Esophagus squamous epithelium (tissue), 5 donors: ENCODE measurements around the gene CTNND2. TPM values are rescaled to one million over a fixed set of nuclear protein-coding genes. Genes with fewer than 3 reads are reported as not detected.

ENCODE experiments used
- DNase-seq: peaks from one replicate; lab custom pipeline; 2025; lab: John Stamatoyannopoulos, UW
- H3K27ac ChIP-seq, 4 donors: fragments of 200-600 bp; sonication (generic); one replicate each; pipeline ENCODE4 v1.5.1; 2016 to 2019; ENCODE audit warnings: mild to moderate bottlenecking in 1 of 4
- H3K27me3 ChIP-seq, 4 donors: fragments of 200-600 bp; sonication (generic); 1 replicate in 3 of 4; 2 replicates in 1 of 4; pipeline versions ENCODE4 v1.5.1 to v1.6.0; 2017 to 2021; ENCODE audit warnings: antibody characterized with exemption in 1 of 4
- H3K36me3 ChIP-seq, 3 donors: fragments of 200-600 bp; sonication (generic); one replicate each; pipeline ENCODE4 v1.5.1; 2016 to 2019
- H3K4me1 ChIP-seq, 3 donors: fragments of 200-600 bp; sonication (generic); one replicate each; pipeline ENCODE4 v1.5.1; 2017 to 2019
- H3K4me3 ChIP-seq, 4 donors: fragments of 200-600 bp; sonication (generic); 1 replicate in 3 of 4; 2 replicates in 1 of 4; pipeline ENCODE4 v1.5.1; 2016 to 2019; ENCODE audit warnings: mild to moderate bottlenecking in 2 of 4, moderate library complexity in 1 of 4
- H3K9me3 ChIP-seq, 3 donors: fragments of 200-600 bp; sonication (generic); one replicate each; pipeline ENCODE4 v1.5.1; 2016 to 2019
- CTCF ChIP-seq, 6 experiments: fragments of 450-650 bp in 4 of 6; fragments of 200-600 bp in 2 of 6; sonication (generic) in 2 of 6; IDR thresholded peaks; one replicate each; pipeline ENCODE4 v1.5.1; 2016 to 2019; ENCODE audit warnings: antibody characterized with exemption in 6 of 6, mild to moderate bottlenecking in 4 of 6, moderate library complexity in 4 of 6
- POLR2A ChIP-seq, 4 donors: fragments of 450-650 bp; IDR thresholded peaks; one replicate each; pipeline ENCODE4 v1.6.1; 2017; ENCODE audit warnings: antibody characterized with exemption in 4 of 4, mild to moderate bottlenecking in 4 of 4, moderate library complexity in 3 of 4
- WGBS, 2 donors: methylation state at CpG; one replicate each; pipeline ENCODE4 v1.1.5; 2018; 5-methylcytosine and 5-hydroxymethylcytosine counted together
- intact Hi-C: fragments of 100-400 bp; cut with DNase I; formaldehyde crosslinking; loops from one replicate; pipeline ENCODE4 v1.15.0; 2022
- total RNA-seq, 4 donors: library from RNA; depleted of rRNA; stranded (reverse); fragments of >200 nt; gene quantifications; one replicate each; pipeline ENCODE4 v1.1.0, GENCODE V29; 2016
- donor health status: DM: yes; HTN: yes; CAD: no.

Gene CTNND2
- total RNA-seq, 4 donors from 2014 or later, result 0.38 to 0.50 TPM; not detected in 2

DNA sequence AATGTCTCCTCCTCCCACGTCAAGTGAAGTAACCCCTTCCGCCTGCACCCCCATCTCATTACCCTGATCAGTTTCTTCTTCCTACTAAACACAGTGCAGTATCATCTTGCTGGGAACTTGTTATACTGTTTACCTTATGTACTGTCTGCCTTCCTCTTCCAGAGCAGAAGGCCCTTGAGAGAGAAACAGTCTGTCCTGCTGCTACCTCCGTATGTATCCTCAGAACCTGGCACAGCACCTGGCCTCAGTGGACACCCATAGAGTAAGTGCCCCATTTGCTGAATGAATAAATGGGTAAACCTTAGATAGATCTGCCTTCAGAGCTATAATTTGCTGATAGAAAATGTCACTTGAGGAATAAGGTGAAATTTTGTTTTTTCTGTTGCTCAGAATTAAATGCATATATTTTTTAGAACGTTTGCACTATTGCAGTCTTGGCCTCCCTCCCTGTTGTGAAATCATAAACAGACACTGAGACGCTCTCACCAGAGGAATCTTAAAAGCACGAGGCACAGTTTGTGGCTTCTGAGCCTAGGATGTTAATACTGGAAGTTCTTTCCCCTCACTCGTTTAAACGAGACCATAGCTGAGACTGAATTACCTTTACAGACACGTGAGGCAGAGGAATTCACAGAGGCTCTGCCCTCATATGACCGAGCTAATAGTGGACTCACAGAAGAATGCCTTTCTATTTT, 920.1 kb downstream of the CTNND2 start:
- no peaks in the 10 kb centered on the region for H3K4me1 ChIP-seq
- no peak overlapping the region for H3K4me3 ChIP-seq
- TF ChIP-seq POLR2A (IDR thresholded peaks at IDR 0.05) (no peak), CTCF (IDR thresholded peaks at IDR 0.05) (no peak)
- H3K36me3 ChIP-seq, result no peaks in the 10 kb centered on the region
- intact Hi-C loops, result no loop called here
- no peak overlapping the region for H3K27ac ChIP-seq
- peaks cover 0 to 31% (median 0%) of the 10 kb centered on the region in 4 donors for H3K27me3 ChIP-seq
- DNase-seq, result no peak
- H3K9me3 ChIP-seq, result no peaks in the 10 kb centered on the region
- 64 to 72% methylated on average over 10 of the region's 10 CpGs for WGBS, 2 donors

DNA sequence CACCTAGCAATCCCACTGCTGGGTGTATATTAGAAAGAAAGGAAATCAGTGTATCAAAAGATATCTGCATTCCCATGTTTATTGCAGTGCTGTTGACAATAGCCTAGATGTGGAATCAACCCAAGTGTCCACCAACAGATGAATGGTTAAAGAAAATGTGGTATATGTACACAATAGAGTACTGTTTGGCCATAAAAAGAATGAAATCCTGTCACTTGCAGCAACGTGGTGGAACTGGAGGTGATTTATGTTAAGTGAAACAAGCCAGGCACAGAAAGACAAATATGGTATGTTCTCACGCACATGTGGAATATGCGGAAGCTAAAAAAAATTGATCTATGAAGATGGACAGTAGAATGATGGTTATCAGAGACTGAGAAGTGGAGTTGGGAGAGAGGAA, 921.6 kb downstream of the CTNND2 start:
- H3K27me3 ChIP-seq, result peaks cover 0 to 20% (median 0%) of the 10 kb centered on the region in 4 donors
- H3K4me1 ChIP-seq, result no peaks in the 10 kb centered on the region
- TF ChIP-seq CTCF (IDR thresholded peaks at IDR 0.05), result no peak
- no peak for TF ChIP-seq POLR2A (IDR thresholded peaks at IDR 0.05)
- H3K27ac ChIP-seq, result no peak overlapping the region
- H3K4me3 ChIP-seq, result no peak overlapping the region
- no peak for DNase-seq
- H3K36me3 ChIP-seq, result no peaks in the 10 kb centered on the region
- H3K9me3 ChIP-seq, result no peaks in the 10 kb centered on the region
- 61 to 66% methylated on average over 3 of the region's 3 CpGs for WGBS, 2 donors
- intact Hi-C loops, result no loop called here

DNA sequence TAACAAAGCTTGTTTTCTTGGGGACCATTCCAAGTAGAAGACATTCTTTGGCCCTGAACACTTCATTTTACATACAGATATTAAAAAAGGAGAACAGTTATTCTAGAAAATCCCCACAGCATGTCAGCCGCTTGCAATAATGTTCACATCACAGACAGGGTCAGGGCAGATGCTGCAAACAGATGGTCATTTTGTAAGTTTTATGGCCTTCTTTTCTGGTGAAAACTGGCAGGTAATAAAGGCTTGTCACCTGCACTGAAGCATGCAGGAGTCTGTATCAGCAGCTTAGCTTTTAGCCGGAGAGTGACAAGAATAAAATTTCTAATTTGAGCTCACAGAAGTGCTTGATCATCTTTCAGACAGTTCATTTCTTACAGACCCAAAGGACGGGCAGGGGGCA, 922.3 kb downstream of the CTNND2 start:
- no peak for DNase-seq
- Histone ChIP-seq H3K27me3 (peaks cover 0 to 16% (median 0%) of the 10 kb centered on the region in 4 donors), H3K4me3 (no peak overlapping the region), H3K36me3 (no peaks in the 10 kb centered on the region), H3K27ac (no peak overlapping the region), H3K9me3 (no peaks in the 10 kb centered on the region), H3K4me1 (no peaks in the 10 kb centered on the region)
- WGBS, 2 donors, result 55 to 73% methylated on average over 3 of the region's 3 CpGs
- TF ChIP-seq POLR2A (IDR thresholded peaks at IDR 0.05) (no peak), CTCF (IDR thresholded peaks at IDR 0.05) (no peak)
- intact Hi-C loops, result no loop called here

GRCh38 chr5:10977011-10977410, 927.2 kb downstream of the CTNND2 start:
- DNase-seq, result no peak
- H3K27me3 ChIP-seq, result peaks cover 0 to 5% (median 0%) of the 10 kb centered on the region in 4 donors
- H3K4me3 ChIP-seq, result no peak overlapping the region
- H3K4me1 ChIP-seq, result no peaks in the 10 kb centered on the region
- no peaks in the 10 kb centered on the region for H3K36me3 ChIP-seq
- no peak overlapping the region for H3K27ac ChIP-seq
- intact Hi-C loops, result no loop called here
- 64 to 75% methylated on average over 5 of the region's 5 CpGs for WGBS, 2 donors
- TF ChIP-seq POLR2A (IDR thresholded peaks at IDR 0.05), result no peak
- no peak for TF ChIP-seq CTCF (IDR thresholded peaks at IDR 0.05)
- H3K9me3 ChIP-seq, result no peaks in the 10 kb centered on the region

DNA sequence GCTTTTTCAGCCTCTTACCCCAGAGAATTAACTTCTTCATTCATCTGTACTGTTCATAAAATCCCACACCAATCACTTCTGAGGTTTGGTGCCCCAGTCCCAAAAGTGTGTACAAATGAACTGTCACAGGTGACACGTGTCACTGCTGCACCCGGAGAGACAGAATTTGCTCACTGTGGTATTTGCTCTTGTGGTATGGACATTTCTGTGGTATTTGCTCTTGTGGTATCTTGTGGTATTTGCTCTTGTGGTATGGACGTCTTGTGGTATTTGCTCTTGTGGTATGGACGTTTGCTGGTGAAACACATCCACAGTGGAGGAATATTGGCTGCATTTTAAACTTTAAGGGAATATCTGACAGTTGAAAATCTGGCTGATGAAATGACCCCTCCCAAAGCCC, 928.3 kb downstream of the CTNND2 start:
- WGBS, 2 donors, result 40 to 45% methylated on average over 3 of the region's 4 CpGs
- Histone ChIP-seq H3K4me1 (no peaks in the 10 kb centered on the region), H3K9me3 (no peaks in the 10 kb centered on the region), H3K36me3 (no peaks in the 10 kb centered on the region), H3K27ac (no peak overlapping the region), H3K27me3 (peaks cover 0 to 5% (median 0%) of the 10 kb centered on the region in 4 donors), H3K4me3 (no peak overlapping the region)
- DNase-seq, result no peak
- TF ChIP-seq CTCF (IDR thresholded peaks at IDR 0.05) (no peak), POLR2A (IDR thresholded peaks at IDR 0.05) (no peak)
- intact Hi-C loops, result no loop called here
